SW480 (cell line): ENCODE data around the gene ZNF248.
A peak's percentile ranks its signal among the peaks of the same experiment; 100 is the strongest.
"Not testable (repeated sequence)": the region's sequence is repeated elsewhere in the genome, so short reads cannot be mapped to it uniquely, and the experiment has no call there.

Source experiments
- DNase-seq: peaks from one replicate; pipeline ENCODE4 v3.0.0-alpha.2; 2016; ENCODE audit warnings: low spot score

Gene ZNF248

DNA sequence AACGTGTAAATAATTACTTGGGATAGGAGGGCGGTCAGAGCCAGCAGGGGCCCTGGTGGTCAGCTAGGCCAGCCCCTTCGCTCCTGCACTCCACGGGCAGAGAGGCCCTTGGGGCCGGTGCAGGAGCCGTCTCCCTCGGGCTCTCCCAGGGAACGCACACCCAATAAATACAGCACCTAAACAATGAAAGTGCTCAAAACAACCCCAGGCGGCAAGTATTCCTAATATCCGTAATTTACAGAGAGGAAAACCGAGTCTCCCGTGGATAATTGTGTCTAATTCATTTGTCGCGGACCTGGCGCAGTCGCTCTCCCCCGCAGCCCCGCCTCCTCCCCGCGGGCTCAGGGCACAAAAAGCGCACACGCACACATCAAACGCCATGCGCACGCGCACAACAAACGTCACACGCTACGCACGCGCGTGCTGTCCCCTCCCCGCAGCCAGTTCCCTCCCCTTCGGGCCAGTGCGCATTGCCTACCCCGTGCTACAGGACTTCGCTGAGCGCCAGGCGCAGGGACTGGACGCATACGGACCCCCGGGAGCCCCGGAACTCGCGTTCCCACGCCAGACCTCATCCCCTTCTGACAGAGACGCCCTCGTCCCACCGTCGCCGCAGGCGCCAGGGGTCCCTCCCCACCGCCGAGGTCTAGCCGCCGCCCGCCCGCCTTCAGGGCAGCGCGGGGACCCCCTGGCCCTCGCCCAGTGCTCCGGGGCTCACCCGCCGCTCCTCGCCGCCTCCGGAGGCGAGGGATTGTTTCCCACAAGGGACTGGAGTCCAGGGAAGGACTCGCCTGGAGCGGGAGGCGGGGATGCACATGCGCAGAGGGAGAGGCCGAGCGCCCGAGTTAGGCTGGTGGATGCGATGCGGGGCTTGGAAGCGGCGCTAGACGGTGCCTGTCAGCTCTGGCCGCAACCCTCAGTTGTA is at the start of gene ZNF248:
ZNF248 (minus strand) TSS at position 324 of the 925 bp plus-strand sequence. CDS start 1,300 bp downstream, outside the sequence.
- peak; percentile 95 for DNase-seq

DNA sequence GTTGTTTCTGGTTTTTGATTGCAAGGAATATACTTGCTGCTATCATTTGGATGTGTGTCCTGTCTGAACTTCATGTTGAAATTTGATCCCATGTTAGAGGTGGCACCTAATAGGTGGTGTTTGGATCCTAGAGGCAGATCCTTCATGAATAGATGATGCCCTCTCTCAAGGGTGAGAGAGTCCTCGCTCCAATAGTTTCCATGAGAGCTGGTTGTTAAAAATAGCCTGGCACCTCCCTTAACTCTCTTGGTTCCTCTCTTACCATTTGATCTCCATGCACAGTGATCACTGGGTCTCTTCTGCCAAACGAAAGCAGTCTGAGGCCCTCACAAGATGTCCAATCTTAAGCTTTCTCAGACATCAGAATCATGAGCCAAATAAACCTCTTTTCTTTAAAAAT is 49.0 kb upstream of the ZNF248 start:
- DNase-seq: no peak

DNA sequence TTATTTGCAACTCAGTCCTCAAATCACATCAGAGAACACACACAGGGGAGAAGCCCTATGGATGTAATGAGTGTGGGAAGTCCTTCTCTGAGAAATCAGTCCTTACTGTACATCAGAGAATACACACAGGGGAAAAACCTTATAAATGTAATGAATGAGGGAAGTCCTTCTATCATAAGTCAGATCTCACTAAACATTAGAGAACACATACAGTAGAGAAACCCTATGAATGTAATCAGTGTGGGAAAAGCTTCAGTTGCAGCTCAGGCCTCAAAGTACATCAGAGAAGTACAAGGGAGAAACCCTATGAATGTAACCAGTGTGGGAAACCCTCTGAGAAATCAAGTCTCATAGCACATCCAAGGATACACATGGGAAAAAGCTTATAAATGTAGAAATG is 39.0 kb upstream of the ZNF248 start:
- no peak for DNase-seq

DNA sequence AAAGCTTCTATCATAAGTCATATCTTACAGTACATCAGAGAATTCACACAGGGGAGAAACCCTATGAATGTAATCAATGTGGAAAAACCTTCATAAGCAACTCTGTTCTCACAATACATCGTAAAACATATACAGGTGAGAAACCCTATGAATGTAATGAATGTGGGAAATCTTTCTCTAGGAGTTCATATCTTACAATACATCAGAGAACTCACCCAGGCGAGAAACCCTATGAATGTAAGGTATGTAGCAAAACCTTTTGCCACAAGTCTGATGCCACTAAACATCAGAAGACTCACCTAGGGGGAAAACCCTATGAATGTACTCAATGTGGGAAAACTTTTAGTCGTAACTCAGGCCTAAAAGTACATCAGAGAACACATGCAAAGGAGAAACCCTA is 38.3 kb upstream of the ZNF248 start:
- DNase-seq: no peak

DNA sequence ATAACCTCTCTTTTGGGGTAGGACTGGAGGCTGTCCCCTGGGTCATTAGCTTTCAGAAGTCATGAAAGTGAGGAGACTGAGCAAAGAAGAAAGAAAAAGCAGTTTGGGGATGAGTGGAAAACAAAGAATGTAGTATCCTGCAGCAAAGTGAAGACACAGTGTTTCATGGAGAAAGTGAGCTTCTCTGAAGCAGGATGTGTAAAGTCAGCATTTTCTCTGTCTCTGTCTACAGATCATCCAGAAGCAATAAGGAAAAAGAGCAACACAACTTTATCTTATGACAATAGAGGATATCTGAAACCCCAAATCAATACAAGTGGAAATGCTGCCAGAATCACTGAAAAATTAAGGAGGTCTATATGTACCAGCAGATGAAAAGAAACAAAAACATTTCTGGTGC is 28.4 kb upstream of the ZNF248 start:
- no peak for DNase-seq

DNA sequence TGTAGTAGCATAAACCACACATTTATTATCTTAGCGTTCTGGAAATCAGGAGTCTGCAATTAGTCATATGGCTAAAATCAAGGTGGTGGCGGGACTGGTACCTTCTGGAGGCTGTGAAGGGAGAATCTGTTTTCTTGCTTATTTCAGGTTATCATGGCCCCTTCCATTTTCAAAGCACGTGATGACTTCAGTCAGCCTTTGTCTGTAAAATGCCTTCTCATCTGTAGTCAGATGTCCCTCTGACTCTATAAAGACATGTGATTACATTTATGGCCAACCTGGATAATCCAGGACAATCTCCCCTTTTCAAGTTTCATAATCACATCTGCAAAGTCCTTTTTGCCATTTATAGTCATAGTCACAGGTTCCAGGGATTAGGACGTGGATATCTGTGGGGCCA is 15.5 kb upstream of the ZNF248 start:
- no peak for DNase-seq

DNA sequence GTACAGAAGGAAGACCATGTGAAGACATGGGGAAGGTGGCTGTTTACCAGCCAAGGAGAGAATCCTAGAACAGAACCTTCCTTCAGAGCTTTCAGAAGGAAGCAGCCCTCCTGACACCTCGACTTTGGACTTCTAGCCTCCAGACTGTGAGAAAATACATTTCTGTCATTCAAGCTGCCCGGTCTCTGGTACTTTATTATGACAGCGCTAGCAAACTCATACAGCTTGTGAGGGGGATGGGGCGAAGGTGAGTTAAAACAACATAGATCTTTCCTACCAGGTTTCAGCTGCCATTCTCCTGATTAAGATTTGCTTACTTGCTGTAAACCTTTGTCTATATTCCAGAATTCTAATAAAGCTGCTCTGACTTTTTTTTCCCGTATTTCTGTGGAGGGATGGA is 14.9 kb upstream of the ZNF248 start:
- DNase-seq: no peak

DNA sequence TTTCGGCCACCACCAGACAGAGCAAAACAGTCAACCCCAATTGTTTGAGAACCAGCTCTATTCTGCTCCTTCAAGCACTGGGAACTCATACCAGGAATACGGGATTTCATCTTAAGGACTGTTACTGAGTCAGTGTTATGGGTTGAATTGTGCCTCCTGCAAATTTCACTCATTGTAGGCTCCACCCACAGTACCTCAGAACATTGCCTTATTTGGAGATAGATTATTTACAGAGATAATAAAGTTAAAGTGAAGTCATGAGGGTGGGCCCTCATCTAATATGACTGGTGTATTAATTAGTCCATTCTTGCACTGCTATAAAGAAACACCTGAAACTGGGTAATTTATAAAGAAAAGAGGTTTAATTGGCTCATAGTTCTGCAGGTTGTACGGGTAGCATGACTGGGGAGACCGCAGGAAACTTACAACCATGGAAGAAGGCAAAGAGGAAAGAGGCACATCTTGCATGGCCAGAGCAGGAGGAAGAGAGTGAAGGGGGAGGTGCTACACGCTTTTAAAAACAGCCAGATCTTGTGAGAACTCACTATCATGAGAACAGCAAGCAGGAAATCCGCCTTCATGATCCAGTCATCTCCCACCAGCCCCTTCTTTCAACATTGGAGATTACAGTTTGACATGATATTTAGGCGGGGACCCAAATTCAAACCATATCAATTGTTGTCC is 14.3 kb upstream of the ZNF248 start:
- DNase-seq: no peak

DNA sequence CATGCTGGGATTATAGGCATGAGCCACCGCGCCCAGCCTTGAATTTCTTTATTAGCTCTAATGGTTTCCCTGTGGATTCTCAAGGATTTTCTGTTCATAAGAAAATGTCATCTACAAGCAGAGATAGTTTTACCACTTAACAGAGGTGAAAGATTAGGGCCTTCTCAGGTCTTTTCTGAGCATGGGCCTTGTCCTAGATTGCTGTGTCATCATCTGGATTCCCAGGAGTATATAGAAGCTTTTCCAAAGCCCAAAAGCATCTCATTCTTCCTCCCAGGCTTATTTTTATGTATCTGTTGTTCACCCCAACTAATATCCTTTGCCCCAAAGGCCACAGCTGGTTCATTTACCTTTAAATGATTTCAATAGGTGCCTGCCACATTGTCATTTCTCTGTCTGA is 13.7 kb upstream of the ZNF248 start:
- DNase-seq: no peak

DNA sequence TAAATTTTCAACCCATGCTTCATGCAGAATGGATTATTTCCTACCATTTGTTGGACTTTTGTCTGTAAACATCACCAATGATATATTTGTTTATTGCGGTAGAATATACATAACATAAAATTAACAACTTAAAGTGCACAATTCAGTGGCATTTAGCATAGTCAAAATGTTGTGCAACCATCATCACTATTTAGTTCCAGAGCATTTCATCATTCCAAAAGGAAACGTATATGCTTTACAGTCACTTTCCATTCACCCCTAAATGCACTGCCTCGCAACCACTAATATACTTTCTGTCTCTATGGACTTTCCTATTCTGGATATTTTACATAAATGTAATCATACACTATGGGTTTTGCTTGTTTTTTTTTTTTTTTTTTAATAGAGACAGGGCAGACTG is 11.4 kb upstream of the ZNF248 start:
- no peak for DNase-seq

DNA sequence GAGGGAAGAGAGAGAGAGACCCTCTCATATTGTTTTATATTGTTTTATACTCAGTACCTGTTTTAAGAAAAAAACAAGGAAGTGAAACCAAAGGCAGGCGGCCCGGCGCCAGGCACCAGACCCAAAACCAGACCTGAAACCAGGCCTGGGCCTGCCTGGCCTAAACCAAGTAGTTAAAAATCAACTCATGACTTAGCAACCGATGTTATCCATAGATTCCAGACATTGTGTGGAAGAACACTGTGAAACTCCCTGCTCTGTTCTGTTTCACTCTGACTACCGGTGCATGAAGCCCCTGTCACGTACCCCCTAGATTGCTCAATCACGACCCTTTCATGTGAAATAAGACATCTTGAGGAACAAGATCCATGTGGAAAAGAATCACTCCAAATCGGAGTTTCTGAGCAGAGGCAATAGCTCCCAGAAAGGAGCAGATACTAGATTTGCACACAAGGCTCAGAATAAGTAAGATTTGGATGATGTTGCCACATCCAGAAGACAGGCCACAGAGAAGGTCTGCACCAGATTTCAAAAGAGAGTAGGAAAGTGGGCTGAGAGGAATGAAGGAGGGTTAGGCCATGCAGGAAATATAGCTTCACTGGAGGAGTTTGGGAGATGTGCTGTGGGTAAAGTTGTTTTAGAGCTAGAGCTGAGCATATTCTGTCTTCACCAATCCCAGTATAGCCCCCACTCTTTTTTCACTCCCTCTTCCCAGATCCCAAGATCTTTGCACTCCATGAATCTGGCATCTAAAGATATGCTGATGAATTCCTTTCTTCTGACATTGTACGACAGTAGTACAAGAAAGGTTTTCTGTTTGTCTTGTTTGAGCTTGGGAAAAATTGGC is 8.8 kb upstream of the ZNF248 start:
- no peak for DNase-seq

DNA sequence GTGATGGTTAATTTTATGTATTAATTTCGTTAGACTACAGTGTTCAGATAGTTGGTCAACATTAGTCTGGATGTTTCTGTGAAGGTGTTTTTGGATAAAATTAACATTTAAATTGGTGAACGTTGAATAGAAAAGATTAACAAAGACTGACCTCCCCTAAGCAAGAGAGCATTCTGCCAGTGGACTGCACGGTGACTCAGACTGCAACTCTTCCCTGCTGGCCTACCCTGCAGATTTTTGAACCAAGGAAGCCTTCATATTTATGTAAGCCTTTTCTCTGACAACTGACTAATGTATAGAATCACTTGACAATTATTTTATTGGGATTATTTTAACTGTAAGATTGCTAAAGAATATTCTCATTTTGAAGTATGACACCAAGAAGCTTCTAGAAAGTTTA is 7.9 kb upstream of the ZNF248 start:
- DNase-seq: no peak

DNA sequence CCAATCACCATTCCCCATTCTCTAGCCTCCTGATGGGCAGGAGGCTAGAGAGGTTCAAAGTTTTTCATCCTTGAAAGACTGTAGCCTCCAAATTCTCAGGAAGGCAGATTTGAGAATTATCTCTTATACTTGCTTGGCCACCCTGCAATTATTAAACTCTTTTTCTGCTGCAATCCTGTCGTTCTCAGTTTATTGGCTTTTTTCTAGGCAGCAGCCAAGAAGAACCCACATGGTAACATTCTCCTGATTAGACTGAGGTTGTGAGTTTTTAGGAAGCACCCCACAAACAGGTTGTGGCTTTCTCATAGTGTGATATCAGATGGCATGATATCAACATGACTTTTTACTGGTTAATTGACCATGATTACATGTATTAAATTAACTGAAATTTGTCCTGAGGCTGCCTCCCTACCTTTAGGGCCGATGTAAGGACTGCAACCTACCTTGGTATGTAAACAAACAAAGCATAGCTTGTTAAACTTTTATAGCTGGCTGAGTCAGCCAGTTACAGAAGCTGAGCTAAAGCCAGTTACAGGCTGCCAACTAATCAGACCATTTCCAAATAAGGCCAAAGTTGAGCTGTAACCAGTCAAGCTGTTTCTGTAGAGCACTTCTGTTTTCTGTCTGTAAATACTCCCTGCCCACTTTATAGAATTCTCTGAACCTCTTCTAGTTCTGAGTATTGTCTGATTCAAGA is 3.2 kb upstream of the ZNF248 start:
- peak; percentile 39 for DNase-seq

DNA sequence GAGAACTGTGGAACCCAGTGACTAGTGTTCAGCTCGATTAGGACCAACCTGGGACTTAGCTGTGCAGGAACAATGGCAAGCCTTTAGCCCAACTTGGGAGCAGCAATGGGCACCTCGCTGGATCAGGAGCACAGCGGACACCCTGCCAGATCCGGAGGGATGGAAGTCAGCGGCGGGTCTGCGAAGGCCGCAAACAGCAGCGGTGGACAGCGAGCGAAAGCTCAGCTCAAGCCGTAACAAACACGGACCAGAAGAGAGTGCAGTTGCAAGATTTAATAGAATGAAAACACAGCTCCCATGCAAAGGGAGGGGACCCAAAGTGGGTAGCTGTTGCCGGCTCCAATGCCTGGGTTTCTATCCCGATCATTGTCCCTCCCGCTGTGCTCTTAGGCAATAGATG is 1.9 kb upstream of the ZNF248 start:
- not testable (repeated sequence) for DNase-seq

DNA sequence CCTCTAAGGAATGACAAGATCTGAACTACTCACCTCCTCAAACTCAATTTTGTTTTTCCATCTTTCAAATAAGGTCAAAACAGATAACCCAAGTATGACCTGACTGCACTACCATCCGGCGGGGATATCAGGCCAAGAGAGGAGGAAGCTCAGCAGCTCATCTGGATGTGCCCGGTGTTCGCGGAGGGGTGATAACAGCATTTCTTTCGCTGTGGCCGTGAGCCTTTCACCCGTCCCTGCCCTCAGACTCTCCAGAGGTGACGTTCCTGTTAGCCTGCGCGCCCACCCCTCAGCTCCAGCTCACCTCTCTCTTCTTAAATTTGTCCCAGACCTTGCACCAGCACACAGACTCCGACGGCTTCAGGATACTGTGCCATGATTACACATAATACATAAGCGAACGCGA is 526 bp downstream of the ZNF248 start:
- DNase-seq: peak; percentile 11

DNA sequence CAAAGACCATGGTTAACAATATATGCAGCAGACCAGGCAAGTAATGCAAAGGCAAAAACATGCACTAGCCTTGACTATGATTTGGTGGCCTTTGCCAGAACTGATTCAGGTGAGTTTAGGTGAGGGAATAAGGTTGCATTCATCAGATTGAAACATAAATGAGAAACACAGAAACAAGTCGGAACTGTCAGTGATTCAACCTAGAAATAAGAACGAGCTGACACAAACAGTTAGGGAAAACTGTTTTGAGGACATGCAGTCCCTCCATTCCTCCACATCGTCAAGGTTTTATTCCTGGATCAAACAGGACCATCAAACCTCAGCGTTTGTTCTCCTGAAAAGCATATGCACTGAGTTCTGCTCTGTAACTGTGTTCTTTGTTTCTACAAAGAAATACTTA is 1.8 kb downstream of the ZNF248 start:
- DNase-seq: no peak

DNA sequence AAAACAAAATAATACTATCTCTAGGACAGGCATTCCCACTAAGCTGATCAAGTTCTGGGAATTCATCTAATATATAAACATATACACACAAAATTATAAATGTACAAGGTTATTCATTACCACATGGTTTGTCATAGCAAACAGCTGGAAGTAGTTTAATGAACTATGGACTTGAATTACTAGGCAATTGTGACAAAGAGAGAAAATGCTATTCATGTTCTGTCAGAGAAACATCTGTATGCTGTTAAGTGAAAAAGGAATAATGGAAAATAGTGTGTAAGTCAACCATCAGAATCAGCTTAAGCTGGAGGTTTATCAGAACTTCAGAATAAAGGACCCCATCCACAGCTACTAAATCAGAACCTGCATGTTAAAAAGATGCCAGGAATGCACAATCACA is 2.8 kb downstream of the ZNF248 start:
- no peak for DNase-seq

DNA sequence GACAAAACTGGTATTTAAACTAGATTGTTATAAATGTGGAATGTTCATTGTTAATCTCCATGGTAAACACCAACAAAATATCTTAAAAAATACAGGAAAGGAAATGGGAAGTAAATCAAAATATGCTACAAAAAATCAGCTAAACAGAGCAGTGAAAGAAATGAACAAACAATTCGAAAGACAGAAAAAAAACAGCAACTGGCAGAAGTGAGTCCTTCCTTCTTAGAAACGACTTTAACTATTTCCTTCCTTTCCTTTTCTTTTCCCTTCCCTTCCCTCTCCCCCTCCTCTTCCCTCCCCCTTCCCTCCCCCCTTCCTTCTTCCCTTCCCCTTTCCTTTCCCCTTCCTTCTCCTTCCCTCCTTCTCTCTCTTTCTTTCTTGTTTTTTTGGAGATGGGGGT is 12.8 kb downstream of the ZNF248 start:
- no peak for DNase-seq

DNA sequence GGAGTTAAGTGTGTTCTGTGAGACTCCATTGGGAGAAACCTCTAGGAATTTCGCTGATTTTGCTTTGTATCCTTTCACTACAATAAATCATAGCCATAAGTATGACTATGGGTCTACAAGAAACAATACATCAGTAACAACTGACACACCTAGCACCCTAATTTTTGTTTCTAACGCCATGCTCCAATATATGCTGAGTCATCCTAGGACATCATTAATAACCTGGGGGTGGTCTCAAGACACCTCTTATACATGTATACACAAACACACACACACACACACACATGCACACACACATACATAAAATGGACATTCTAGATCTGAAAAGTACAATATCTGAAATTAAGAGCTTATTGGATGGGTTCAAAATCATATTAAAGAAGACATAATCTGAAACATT is 18.2 kb downstream of the ZNF248 start:
- DNase-seq: no peak

DNA sequence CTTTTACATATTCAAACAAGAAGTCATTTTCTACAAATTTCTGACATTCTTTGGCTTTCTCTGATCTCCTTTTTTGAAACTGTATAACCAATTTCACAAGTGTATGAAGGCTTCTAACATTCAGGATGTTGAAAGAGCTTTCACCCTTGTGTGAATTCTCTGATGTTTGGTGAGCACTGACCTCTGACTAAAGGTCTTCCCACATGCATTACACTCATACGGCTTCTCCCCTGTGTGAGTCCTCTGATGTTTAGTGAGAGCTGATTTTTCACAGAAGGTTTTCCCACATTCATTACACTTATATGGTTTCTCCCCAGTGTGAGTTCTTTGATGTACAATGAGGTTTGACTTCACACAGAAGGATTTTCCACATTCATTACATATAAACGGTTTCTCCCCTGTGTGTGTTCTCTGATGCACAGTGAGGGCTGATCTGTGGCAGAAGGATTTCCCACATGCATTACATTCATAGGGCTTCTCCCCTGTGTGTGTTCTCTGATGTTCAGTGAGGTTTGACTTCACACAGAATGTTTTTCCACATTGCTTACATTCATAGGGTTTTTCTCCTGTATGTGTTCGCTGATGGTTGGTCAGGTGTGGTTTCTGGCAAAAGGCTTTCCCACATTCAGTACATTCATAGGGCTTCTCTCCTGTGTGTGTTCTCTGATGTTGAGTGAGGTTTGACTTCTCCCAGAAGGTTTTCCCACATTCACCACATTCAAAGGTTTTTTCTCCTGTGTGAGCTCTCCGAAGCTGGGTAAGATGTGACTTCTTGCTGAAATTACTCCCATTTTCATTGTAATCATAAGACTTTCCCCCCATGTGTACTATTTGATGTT is 25.7 kb downstream of the ZNF248 start:
- DNase-seq: no peak

DNA sequence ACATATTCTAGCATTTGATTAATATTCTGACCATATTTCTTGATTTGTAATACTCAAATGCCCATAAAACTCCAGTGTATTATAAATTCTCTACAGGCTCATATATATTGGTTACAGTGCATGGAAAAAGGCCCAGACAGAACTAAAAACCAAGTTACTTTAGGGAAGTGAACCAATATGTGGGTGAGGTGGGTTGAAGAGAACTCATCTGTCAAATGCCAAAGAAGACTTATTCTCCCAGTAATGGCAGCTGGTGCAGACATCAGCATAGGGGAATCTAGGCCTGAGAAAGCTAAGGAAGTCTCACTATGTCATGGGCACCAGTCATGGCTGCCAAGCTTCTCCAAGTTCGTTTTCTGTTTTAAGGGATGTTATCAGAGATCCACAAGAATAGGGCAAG is 30.6 kb downstream of the ZNF248 start:
- no peak for DNase-seq
